IMR-90 (cell line): ENCODE measurements around the gene RPL27A. TPM values are rescaled to one million over a fixed set of nuclear protein-coding genes. Genes with fewer than 3 reads are reported as not detected.

Experiments
- ATAC-seq: fragments of 200-7000 bp; cut with Tn5 transposase; 2 replicates; pipeline ENCODE4 v1.9.1; 2020; ENCODE audit warnings: low read depth, mild to moderate bottlenecking, moderate library complexity
- BruUV-seq: library from RNA; stranded (reverse); fragments of 400-500 nt; replicated peaks from 2 replicates; lab custom pipeline; 2021; lab: Mats Ljungman, UMichigan
- CTCF ChIA-PET: fragments of 300-600 bp; formaldehyde crosslinking; extraction: SDS; loops from one replicate; lab custom pipeline; 2021; ENCODE audit warnings: antibody characterized with exemption; lab: Yijun Ruan, JAX
- POLR2A ChIA-PET: fragments of 300-600 bp; sonication (Branson Sonifier 250); formaldehyde crosslinking; loops from one replicate; lab custom pipeline; 2022; ENCODE audit warnings: antibody characterized with exemption; ENCODE audit not compliant: unreplicated experiment; lab: Charles Lee
- DNase-seq: peaks from one replicate; pipeline ENCODE4 v3.0.0; 2013
- H2AFZ ChIP-seq: replicated peaks from 2 replicates; pipeline ENCODE3; 2013; ENCODE audit warnings: low read length, mild to moderate bottlenecking; ENCODE audit not compliant: poor library complexity
- H2AK5ac ChIP-seq: 2 replicates; pipeline ENCODE4 v1.6.1; 2013; ENCODE audit warnings: low read depth, low read length, inconsistent platforms
- H2AK9ac ChIP-seq: replicated peaks from 2 replicates; pipeline ENCODE3; 2013; ENCODE audit warnings: mild to moderate bottlenecking, low read depth, low read length, moderate library complexity; ENCODE audit not compliant: poor library complexity
- H2BK120ac ChIP-seq: 2 replicates; pipeline ENCODE4 v1.6.1; 2013; ENCODE audit warnings: low read depth, low read length, inconsistent platforms
- H2BK15ac ChIP-seq: 3 replicates; pipeline ENCODE4 v1.6.1; 2013; ENCODE audit warnings: low read depth, low read length, inconsistent platforms
- H2BK20ac ChIP-seq: 2 replicates; pipeline ENCODE4 v1.6.1; 2013; ENCODE audit warnings: low read depth, mild to moderate bottlenecking, inconsistent platforms, low read length, moderate library complexity
- H2BK5ac ChIP-seq: 2 replicates; pipeline ENCODE4 v1.6.1; 2013; ENCODE audit warnings: mild to moderate bottlenecking, low read depth, low read length, inconsistent platforms; ENCODE audit not compliant: poor library complexity, severe bottlenecking
- H3K14ac ChIP-seq: replicated peaks from 2 replicates; pipeline ENCODE4 v1.6.1; 2013; ENCODE audit warnings: low read depth, low read length, inconsistent platforms
- H3K18ac ChIP-seq: 2 replicates; pipeline ENCODE4 v1.6.1; 2013; ENCODE audit warnings: low read depth, low read length, control low read depth
- H3K23ac ChIP-seq: 2 replicates; pipeline ENCODE4 v1.6.1; 2013; ENCODE audit warnings: low read depth, low read length, inconsistent platforms
- H3K27ac ChIP-seq: 2 replicates; pipeline ENCODE4 v1.5.1; 2013; ENCODE audit warnings: mild to moderate bottlenecking, control low read depth, low read length; ENCODE audit not compliant: insufficient read depth
- H3K27me3 ChIP-seq: 2 replicates; pipeline ENCODE4 v1.6.1; 2013; ENCODE audit warnings: low read length; ENCODE audit not compliant: control insufficient read depth, insufficient read depth
- H3K36me3 ChIP-seq: 2 replicates; pipeline ENCODE4 v1.6.1; 2013; ENCODE audit warnings: low read length, mixed read lengths; ENCODE audit not compliant: control insufficient read depth, insufficient read depth
- H3K4ac ChIP-seq: 2 replicates; pipeline ENCODE4 v1.6.1; 2013; ENCODE audit warnings: low read depth, low read length, inconsistent platforms
- H3K4me1 ChIP-seq: 2 replicates; pipeline ENCODE4 v1.6.1; 2013; ENCODE audit warnings: low read length, mixed read lengths; ENCODE audit not compliant: control insufficient read depth, insufficient read depth
- H3K4me2 ChIP-seq: 2 replicates; pipeline ENCODE4 v1.6.1; 2013; ENCODE audit warnings: low read depth, mild to moderate bottlenecking, control low read depth, low read length, moderate library complexity
- H3K4me3 ChIP-seq: 2 replicates; pipeline ENCODE4 v1.5.1; 2013; ENCODE audit warnings: low read depth, mild to moderate bottlenecking, control low read depth, low read length, moderate library complexity; ENCODE audit not compliant: insufficient read depth
- H3K56ac ChIP-seq: 2 replicates; pipeline ENCODE4 v1.6.1; 2013; ENCODE audit warnings: low read length, inconsistent platforms; ENCODE audit not compliant: insufficient read depth; ENCODE audit errors: extremely low read depth
- H3K79me1 ChIP-seq, 2 experiments: 2 replicates each; pipeline ENCODE4 v1.6.1; 2013; ENCODE audit warnings: low read length in 2 of 2, inconsistent platforms in 1 of 2, low read depth in 1 of 2
- H3K9ac ChIP-seq: 2 replicates; pipeline ENCODE4 v1.6.1; 2013; ENCODE audit warnings: low read depth, low read length, control low read depth
- H3K9me1 ChIP-seq: 2 replicates; pipeline ENCODE4 v1.6.1; 2013; ENCODE audit warnings: low read length, inconsistent platforms; ENCODE audit not compliant: insufficient read depth
- H3K9me3 ChIP-seq: 2 replicates; pipeline ENCODE4 v1.6.1; 2013; ENCODE audit warnings: low read length; ENCODE audit not compliant: control insufficient read depth, insufficient read depth
- H4K20me1 ChIP-seq: 2 replicates; pipeline ENCODE4 v1.6.1; 2013; ENCODE audit warnings: low read length, inconsistent platforms; ENCODE audit not compliant: insufficient read depth
- H4K5ac ChIP-seq: 2 replicates; pipeline ENCODE4 v1.6.1; 2013; ENCODE audit warnings: mild to moderate bottlenecking, low read depth, low read length, control low read depth
- H4K8ac ChIP-seq, 2 experiments: 2 replicates each; pipeline ENCODE4 v1.6.1; 2013; ENCODE audit warnings: low read depth in 2 of 2, low read length in 2 of 2, control low read depth in 1 of 2, inconsistent platforms in 1 of 2
- H4K91ac ChIP-seq: 2 replicates; pipeline ENCODE4 v1.6.1; 2013; ENCODE audit warnings: low read depth, low read length, inconsistent platforms; ENCODE audit not compliant: insufficient read depth
- BHLHE40 ChIP-seq: fragments of 150-350 bp; IDR thresholded peaks from 2 replicates; pipeline ENCODE4 v1.6.1; 2016; ENCODE audit warnings: mild to moderate bottlenecking, low read depth, low read length
- CEBPB ChIP-seq: IDR thresholded peaks from 2 replicates; pipeline ENCODE4 v1.6.1; 2012; ENCODE audit warnings: low read depth, low read length, improper control_type of control experiment
- CHD1 ChIP-seq: IDR thresholded peaks from 2 replicates; pipeline ENCODE4 v1.6.1; 2012; ENCODE audit warnings: low read depth, low read length, improper control_type of control experiment
- FOS ChIP-seq: fragments of 150-350 bp; IDR thresholded peaks from 2 replicates; pipeline ENCODE4 v1.6.1; 2016; ENCODE audit warnings: low read depth, low read length
- MAFK ChIP-seq: IDR thresholded peaks from 2 replicates; pipeline ENCODE4 v1.6.1; 2012; ENCODE audit warnings: low read depth, low read length, improper control_type of control experiment
- MAZ ChIP-seq: IDR thresholded peaks from 2 replicates; pipeline ENCODE4 v1.6.1; 2012; ENCODE audit warnings: low read depth, mild to moderate bottlenecking, low read length, improper control_type of control experiment, moderate library complexity, borderline replicate concordance
- MXI1 ChIP-seq: IDR thresholded peaks from 2 replicates; pipeline ENCODE4 v1.6.1; 2012; ENCODE audit warnings: low read depth, mild to moderate bottlenecking, low read length, moderate library complexity, borderline replicate concordance
- NFE2L2 ChIP-seq: fragments of 150-350 bp; IDR thresholded peaks from 2 replicates; pipeline ENCODE4 v1.6.1; 2016; ENCODE audit warnings: low read depth, mild to moderate bottlenecking, low read length
- POLR2A ChIP-seq: IDR thresholded peaks from 2 replicates; pipeline ENCODE4 v1.6.1; 2012; ENCODE audit warnings: mild to moderate bottlenecking, low read depth, low read length
- RAD21 ChIP-seq: IDR thresholded peaks from 2 replicates; pipeline ENCODE4 v1.6.1; 2012; ENCODE audit warnings: low read length, improper control_type of control experiment
- RCOR1 ChIP-seq: IDR thresholded peaks from 2 replicates; pipeline ENCODE4 v1.6.1; 2012; ENCODE audit warnings: mild to moderate bottlenecking, low read length, improper control_type of control experiment; ENCODE audit not compliant: insufficient replicate concordance
- RFX5 ChIP-seq: IDR thresholded peaks from 2 replicates; pipeline ENCODE4 v1.8.0; 2012; ENCODE audit warnings: low read depth, mild to moderate bottlenecking, low read length, moderate library complexity
- SMC3 ChIP-seq: fragments of 150-350 bp; IDR thresholded peaks from 2 replicates; pipeline ENCODE4 v1.6.1; 2016; ENCODE audit warnings: low read depth, mild to moderate bottlenecking, antibody characterized with exemption, low read length, moderate library complexity
- WGBS, 2 experiments: methylation state at CpG; one replicate each; pipeline versions ENCODE4 v1.1.5 to v1.1.7; 2013; ENCODE audit warnings: missing lambda C conversion rate in 2 of 2; ENCODE audit not compliant: insufficient read length in 1 of 2; ENCODE audit errors: extremely low coverage in 2 of 2; 5-methylcytosine and 5-hydroxymethylcytosine counted together
- dilution Hi-C: fragments of 300-500 bp; cut with HindIII; formaldehyde crosslinking; loops from one replicate; pipeline ENCODE4 v1.14.3; 2018; ENCODE audit warnings: low sequenced_read_pairs; ENCODE audit not compliant: unreplicated experiment
- in situ Hi-C: fragments of 300-500 bp; cut with MboI; formaldehyde crosslinking; loops from 3 replicates; pipeline ENCODE4 v1.14.3; 2019; ENCODE audit warnings: low sequenced_read_pairs, inconsistent platforms, mixed read lengths
- intact Hi-C: fragments of 100-400 bp; cut with micrococcal nuclease; formaldehyde crosslinking; loops from 2 replicates; pipeline ENCODE4 v1.10.0; 2022
- polyA plus RNA-seq, 3 experiments: library from polyadenylated mRNA; depleted of rRNA; stranded (reverse); fragments of >200 nt; gene quantifications; 2 replicates each; pipeline ENCODE4 v1.2.3, GENCODE V29; 2012; ENCODE audit warnings: low replicate concordance in 1 of 3
- total RNA-seq: library from RNA; depleted of rRNA; stranded (reverse); fragments of >200 nt; gene quantifications from 2 replicates; pipeline ENCODE4 v1.2.3, GENCODE V29; 2012
- TF ChIP-seq, protein P1 (sequence below): fragments of 150-350 bp; IDR thresholded peaks from 2 replicates; pipeline ENCODE4 v1.6.1; 2016; ENCODE audit warnings: low read depth, mild to moderate bottlenecking, low read length, moderate library complexity, borderline replicate concordance
- TF ChIP-seq, protein P2 (sequence below): fragments of 150-350 bp; IDR thresholded peaks from 2 replicates; pipeline ENCODE4 v1.6.1; 2017; ENCODE audit warnings: mild to moderate bottlenecking, antibody characterized with exemption, low read length, low read depth
- TF ChIP-seq, protein P3 (sequence below): conservative IDR thresholded peaks from 2 replicates; pipeline ENCODE4 v1.5.1; 2012; ENCODE audit warnings: mild to moderate bottlenecking, low read depth, low read length, improper control_type of control experiment

Gene RPL27A
- total and polyA plus RNA-seq, 2 of the 4 experiments (the other 2 are of a cell fraction): 786 to 849 TPM

DNA sequence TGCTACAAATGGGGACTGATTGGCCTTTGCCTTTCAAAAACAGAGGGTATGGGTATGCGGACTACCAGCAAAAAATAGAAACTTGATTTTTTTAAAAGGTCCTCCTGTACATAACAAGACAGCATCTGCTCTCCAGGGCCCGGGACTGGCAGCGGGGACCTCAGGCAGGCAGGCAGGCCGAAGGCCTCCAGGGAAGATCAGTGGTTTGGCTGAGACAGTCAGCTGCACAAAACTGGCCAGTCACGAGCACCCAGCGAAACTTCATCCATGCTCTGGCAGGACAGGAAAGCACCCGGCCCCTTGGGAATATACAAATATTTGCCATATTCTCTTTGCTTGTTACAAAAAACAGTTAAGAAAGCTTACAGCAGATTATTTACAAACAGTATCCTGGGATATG lies 11.0 kb downstream of the RPL27A start:
- ATAC-seq (no peak), DNase-seq (no peak)
- no peak overlapping the region for H3K18ac ChIP-seq
- TF ChIP-seq CHD1: no peak
- TF ChIP-seq POLR2A: no peak
- no peak for TF ChIP-seq CEBPB
- TF ChIP-seq MAZ: no peak
- TF ChIP-seq FOS: no peak
- no peak for TF ChIP-seq RFX5
- no peak for TF ChIP-seq MAFK
- no peak for TF ChIP-seq NFE2L2
- TF ChIP-seq RAD21: no peak
- TF ChIP-seq MXI1: no peak
- no peak for TF ChIP-seq SMC3
- TF ChIP-seq, protein P1, sequence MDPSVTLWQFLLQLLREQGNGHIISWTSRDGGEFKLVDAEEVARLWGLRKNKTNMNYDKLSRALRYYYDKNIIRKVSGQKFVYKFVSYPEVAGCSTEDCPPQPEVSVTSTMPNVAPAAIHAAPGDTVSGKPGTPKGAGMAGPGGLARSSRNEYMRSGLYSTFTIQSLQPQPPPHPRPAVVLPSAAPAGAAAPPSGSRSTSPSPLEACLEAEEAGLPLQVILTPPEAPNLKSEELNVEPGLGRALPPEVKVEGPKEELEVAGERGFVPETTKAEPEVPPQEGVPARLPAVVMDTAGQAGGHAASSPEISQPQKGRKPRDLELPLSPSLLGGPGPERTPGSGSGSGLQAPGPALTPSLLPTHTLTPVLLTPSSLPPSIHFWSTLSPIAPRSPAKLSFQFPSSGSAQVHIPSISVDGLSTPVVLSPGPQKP: no peak
- no peak for TF ChIP-seq RCOR1
- TF ChIP-seq, protein P2, sequence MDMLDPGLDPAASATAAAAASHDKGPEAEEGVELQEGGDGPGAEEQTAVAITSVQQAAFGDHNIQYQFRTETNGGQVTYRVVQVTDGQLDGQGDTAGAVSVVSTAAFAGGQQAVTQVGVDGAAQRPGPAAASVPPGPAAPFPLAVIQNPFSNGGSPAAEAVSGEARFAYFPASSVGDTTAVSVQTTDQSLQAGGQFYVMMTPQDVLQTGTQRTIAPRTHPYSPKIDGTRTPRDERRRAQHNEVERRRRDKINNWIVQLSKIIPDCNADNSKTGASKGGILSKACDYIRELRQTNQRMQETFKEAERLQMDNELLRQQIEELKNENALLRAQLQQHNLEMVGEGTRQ: no peak
- TF ChIP-seq, protein P3, sequence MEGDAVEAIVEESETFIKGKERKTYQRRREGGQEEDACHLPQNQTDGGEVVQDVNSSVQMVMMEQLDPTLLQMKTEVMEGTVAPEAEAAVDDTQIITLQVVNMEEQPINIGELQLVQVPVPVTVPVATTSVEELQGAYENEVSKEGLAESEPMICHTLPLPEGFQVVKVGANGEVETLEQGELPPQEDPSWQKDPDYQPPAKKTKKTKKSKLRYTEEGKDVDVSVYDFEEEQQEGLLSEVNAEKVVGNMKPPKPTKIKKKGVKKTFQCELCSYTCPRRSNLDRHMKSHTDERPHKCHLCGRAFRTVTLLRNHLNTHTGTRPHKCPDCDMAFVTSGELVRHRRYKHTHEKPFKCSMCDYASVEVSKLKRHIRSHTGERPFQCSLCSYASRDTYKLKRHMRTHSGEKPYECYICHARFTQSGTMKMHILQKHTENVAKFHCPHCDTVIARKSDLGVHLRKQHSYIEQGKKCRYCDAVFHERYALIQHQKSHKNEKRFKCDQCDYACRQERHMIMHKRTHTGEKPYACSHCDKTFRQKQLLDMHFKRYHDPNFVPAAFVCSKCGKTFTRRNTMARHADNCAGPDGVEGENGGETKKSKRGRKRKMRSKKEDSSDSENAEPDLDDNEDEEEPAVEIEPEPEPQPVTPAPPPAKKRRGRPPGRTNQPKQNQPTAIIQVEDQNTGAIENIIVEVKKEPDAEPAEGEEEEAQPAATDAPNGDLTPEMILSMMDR: no peak
- no peak for TF ChIP-seq BHLHE40
- H3K27ac ChIP-seq: no peak overlapping the region
- H3K9me3 ChIP-seq: no peaks in the 10 kb centered on the region
- H4K20me1 ChIP-seq: peaks cover 2% of the 10 kb centered on the region; the same call in 1 of the 2 replicates
- H3K23ac ChIP-seq: no peak overlapping the region
- intact Hi-C loops: loop anchor here (10.0 kb wide), 1 partner anchor 441 kb away; no protein-coding TSS in a partner anchor
- no peak overlapping the region for H3K56ac ChIP-seq
- no peak overlapping the region for H3K4ac ChIP-seq
- WGBS, 2 experiments: 100% methylated on average over 4 of the region's 7 CpGs; no CpG with 5 or more reads in 1 of the 2 experiments
- in situ Hi-C loops: loop anchor here (25.0 kb wide), 1 partner anchor 444 kb away; no protein-coding TSS in a partner anchor
- peaks cover 65% of the 10 kb centered on the region for H3K36me3 ChIP-seq
- H3K14ac ChIP-seq: no peak overlapping the region
- peaks cover 22 to 62% of the 10 kb centered on the region in 2 experiments for H3K79me1 ChIP-seq
- no peak overlapping the region for H2BK15ac ChIP-seq
- H3K9ac ChIP-seq: no peak overlapping the region
- no peaks in the 10 kb centered on the region for H3K27me3 ChIP-seq
- no peak overlapping the region for H2BK120ac ChIP-seq
- no peak overlapping the region for H2AFZ ChIP-seq
- H2AK9ac ChIP-seq: no peak overlapping the region
- H2BK20ac ChIP-seq: no peak overlapping the region
- no peak overlapping the region for H4K8ac ChIP-seq
- no peak overlapping the region for H2AK5ac ChIP-seq
- no peak overlapping the region for H4K5ac ChIP-seq
- dilution Hi-C loops: no loop called here
- H2BK5ac ChIP-seq: no peak overlapping the region
- H4K91ac ChIP-seq: no peak overlapping the region
- H3K4me2 ChIP-seq: no peak overlapping the region
- no peaks in the 10 kb centered on the region for H3K4me1 ChIP-seq
- CTCF ChIA-PET: no interaction called here
- POLR2A ChIA-PET: no interaction called here
- BruUV-seq: TSS peak; percentile 94
- peaks cover 3% of the 10 kb centered on the region; the same call in 1 of the 2 replicates for H3K9me1 ChIP-seq
- no peak overlapping the region for H3K4me3 ChIP-seq
